ENCODE measurements around the gene GGCX. TPM values are rescaled to one million over a fixed set of nuclear protein-coding genes. Genes with fewer than 3 reads are reported as not detected.

The GGCX gene
- total RNA-seq, 1 experiment from 2014 or later: 47.0 TPM

DNA sequence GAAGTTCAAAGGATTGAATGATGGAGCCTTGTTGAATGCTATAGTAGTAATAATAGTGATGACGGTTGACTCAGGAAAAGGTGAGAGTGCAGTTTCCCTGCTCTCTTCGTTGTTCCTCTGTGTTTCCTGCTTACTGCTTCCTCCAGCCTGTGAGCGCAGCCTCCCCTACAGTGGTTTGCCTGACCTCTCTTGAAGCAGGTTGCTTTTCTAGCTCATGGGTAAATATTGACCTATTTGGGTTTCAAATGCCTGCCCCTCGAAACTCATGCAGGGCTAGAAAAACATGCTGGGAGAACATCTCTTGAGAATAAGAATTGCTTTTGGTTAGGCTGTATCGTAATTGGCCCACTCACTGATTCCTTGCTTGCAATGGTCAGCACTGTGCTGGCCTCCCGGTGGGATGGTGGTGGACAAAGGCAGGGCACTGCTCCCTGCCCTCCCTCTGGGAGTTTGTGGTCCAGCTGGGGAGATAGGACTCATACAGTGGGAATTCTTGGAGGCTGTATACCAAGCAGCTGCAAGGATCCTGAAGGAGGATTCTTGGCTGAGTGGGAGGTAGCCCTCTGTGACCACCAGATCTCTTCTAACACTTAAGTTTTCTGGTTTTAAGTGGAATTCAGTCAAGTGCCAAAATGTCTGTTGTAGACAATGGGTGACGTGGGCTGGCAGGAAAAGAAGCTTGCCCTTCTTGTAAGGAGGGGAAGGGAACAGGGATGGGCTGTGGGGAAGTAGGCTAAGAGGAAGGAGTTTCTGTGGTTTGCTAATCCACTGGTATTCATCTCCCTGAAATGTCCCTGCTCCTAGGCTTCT is 28.9 kb upstream of the GGCX start:
- H3K4me3 ChIP-seq (ENCODE audit: low read length): no peak overlapping the region
- peaks cover 12% of the 10 kb centered on the region for H3K79me2 ChIP-seq (ENCODE audit: low read length)
- no peak overlapping the region for H2AFZ ChIP-seq (ENCODE audit: low read length)
- peaks cover 9% of the 10 kb centered on the region for H3K4me1 ChIP-seq (ENCODE audit: low read length)
- H3K27ac ChIP-seq (ENCODE audit: low read length): no peak overlapping the region
- no peaks in the 10 kb centered on the region for H3K9me2 ChIP-seq (replicated peaks; ENCODE audit: insufficient read depth, low read length)
- no peaks in the 10 kb centered on the region for H3K27me3 ChIP-seq (ENCODE audit: low read length)
- H4K20me1 ChIP-seq (ENCODE audit: insufficient read depth, low read depth, low read length): no peaks in the 10 kb centered on the region
- no peak overlapping the region for H3K4me2 ChIP-seq (ENCODE audit: low read depth, low read length, poor library complexity, severe bottlenecking)
- H3K9me3 ChIP-seq (ENCODE audit: low read length): no peaks in the 10 kb centered on the region
- H3K9ac ChIP-seq (ENCODE audit: low read length): no peak overlapping the region
- no peak for DNase-seq
- H3K36me3 ChIP-seq (ENCODE audit: insufficient read depth, low read length): no peaks in the 10 kb centered on the region

DNA sequence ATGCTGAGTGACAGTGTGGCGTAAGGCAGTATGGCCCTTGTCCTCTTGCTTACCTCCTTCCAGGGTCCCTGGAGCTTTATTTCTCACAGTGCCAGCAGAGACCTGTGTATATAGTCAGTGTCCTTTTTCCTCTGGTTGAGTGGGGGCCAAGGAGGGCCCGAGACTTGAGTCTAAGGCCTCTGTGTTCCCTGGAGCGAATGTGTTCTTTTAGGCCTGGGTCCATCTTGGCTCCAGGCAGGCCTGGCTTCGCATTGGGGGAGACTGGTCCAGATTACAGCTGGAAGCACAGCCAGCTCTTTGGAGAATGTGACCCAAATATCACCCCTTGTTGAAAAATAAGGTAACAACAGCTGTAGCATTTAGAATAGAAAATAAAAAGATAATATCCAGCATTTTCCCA is 27.9 kb upstream of the GGCX start:
- no peak for DNase-seq
- no peak overlapping the region for H2AFZ ChIP-seq (ENCODE audit: low read length)
- H3K9ac ChIP-seq (ENCODE audit: low read length): no peak overlapping the region
- H3K27me3 ChIP-seq (ENCODE audit: low read length): no peaks in the 10 kb centered on the region
- H3K4me3 ChIP-seq (ENCODE audit: low read length): no peak overlapping the region
- peaks cover 2% of the 10 kb centered on the region for H3K4me1 ChIP-seq (ENCODE audit: low read length)
- no peaks in the 10 kb centered on the region for H4K20me1 ChIP-seq (ENCODE audit: insufficient read depth, low read depth, low read length)
- no peak overlapping the region for H3K27ac ChIP-seq (ENCODE audit: low read length)
- H3K79me2 ChIP-seq (ENCODE audit: low read length): peaks cover 2% of the 10 kb centered on the region; the same call in 1 of the 2 replicates
- H3K9me3 ChIP-seq (ENCODE audit: low read length): no peaks in the 10 kb centered on the region
- no peak overlapping the region for H3K4me2 ChIP-seq (ENCODE audit: low read depth, low read length, poor library complexity, severe bottlenecking)
- no peaks in the 10 kb centered on the region for H3K9me2 ChIP-seq (replicated peaks; ENCODE audit: insufficient read depth, low read length)
- H3K36me3 ChIP-seq (ENCODE audit: insufficient read depth, low read length): no peaks in the 10 kb centered on the region

DNA sequence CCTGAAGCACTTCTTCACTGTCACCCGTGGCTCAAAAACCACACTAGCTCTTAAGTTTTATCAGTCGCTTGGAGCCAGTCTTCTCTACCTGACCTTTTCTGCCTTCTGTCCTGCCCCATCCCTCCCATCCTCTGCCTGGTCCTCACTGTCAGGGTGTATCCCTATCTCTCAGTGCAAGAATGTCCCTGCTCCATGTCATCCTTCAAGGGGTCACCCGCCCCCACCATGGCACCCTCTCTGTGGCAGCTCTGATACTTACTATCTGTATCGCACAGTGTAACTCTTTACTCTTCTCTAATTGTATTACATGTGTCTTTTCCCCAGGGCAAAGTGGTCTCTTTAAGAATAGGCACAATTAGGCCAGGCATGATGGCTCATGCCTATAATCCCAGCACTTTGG is 27.4 kb upstream of the GGCX start:
- Histone ChIP-seq H3K4me1 (ENCODE audit: low read length) (no peaks in the 10 kb centered on the region), H3K9me2 (replicated peaks; ENCODE audit: insufficient read depth, low read length) (no peaks in the 10 kb centered on the region), H3K9me3 (ENCODE audit: low read length) (no peaks in the 10 kb centered on the region), H3K79me2 (ENCODE audit: low read length) (no peaks in the 10 kb centered on the region), H2AFZ (ENCODE audit: low read length) (no peak overlapping the region), H3K36me3 (ENCODE audit: insufficient read depth, low read length) (no peaks in the 10 kb centered on the region), H3K9ac (ENCODE audit: low read length) (no peak overlapping the region), H3K27ac (ENCODE audit: low read length) (no peak overlapping the region), H3K4me2 (ENCODE audit: low read depth, low read length, poor library complexity, severe bottlenecking) (no peak overlapping the region), H3K4me3 (ENCODE audit: low read length) (no peak overlapping the region), H4K20me1 (ENCODE audit: insufficient read depth, low read depth, low read length) (no peaks in the 10 kb centered on the region; the same call in 1 of the 2 replicates), H3K27me3 (ENCODE audit: low read length) (no peaks in the 10 kb centered on the region)
- DNase-seq: no peak

DNA sequence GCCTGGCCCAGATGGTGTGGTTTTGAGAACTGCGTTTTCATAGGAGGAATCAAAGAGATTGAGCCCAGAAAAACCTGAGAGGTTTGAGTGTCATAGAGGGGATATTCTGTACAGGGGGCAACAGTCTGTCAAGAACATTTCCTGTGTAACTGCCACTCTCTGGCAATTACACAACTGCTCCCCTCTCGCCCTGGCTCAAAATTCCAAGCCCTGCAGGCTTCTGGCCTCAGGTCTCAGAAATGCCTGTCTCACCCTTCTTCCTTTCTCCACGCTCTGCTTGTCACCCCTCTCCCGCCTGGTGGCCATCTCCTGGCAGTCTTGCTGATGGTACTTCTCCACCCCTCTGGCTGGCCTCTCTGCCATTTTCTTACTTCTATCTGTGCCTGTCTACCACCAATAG is 26.9 kb upstream of the GGCX start:
- no peak overlapping the region for H3K4me2 ChIP-seq (ENCODE audit: low read depth, low read length, poor library complexity, severe bottlenecking)
- no peak overlapping the region for H3K27ac ChIP-seq (ENCODE audit: low read length)
- no peaks in the 10 kb centered on the region for H3K9me3 ChIP-seq (ENCODE audit: low read length)
- no peak overlapping the region for H3K4me3 ChIP-seq (ENCODE audit: low read length)
- H4K20me1 ChIP-seq (ENCODE audit: insufficient read depth, low read depth, low read length): no peaks in the 10 kb centered on the region; the same call in 1 of the 2 replicates
- no peaks in the 10 kb centered on the region for H3K4me1 ChIP-seq (ENCODE audit: low read length)
- H3K36me3 ChIP-seq (ENCODE audit: insufficient read depth, low read length): no peaks in the 10 kb centered on the region
- no peak overlapping the region for H2AFZ ChIP-seq (ENCODE audit: low read length)
- DNase-seq: no peak
- no peaks in the 10 kb centered on the region for H3K9me2 ChIP-seq (replicated peaks; ENCODE audit: insufficient read depth, low read length)
- H3K79me2 ChIP-seq (ENCODE audit: low read length): no peaks in the 10 kb centered on the region
- H3K9ac ChIP-seq (ENCODE audit: low read length): no peak overlapping the region
- H3K27me3 ChIP-seq (ENCODE audit: low read length): no peaks in the 10 kb centered on the region

DNA sequence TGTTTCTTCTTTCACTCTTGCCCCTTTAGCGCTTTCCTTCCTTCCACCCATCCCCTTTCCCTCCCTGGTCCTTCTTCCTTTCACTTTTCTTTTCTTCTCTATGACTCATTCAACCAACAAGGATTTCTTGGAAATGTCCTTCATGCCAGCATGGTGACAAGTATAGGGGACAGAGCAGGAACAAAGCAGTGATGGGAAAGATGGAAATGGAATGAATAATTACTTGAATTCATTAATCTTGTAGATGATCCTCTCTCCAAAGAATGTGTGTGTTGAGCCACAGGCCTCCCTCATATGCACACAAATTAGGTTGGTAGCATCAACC is 24.4 kb upstream of the GGCX start:
- H3K4me3 ChIP-seq (ENCODE audit: low read length): no peak overlapping the region

DNA sequence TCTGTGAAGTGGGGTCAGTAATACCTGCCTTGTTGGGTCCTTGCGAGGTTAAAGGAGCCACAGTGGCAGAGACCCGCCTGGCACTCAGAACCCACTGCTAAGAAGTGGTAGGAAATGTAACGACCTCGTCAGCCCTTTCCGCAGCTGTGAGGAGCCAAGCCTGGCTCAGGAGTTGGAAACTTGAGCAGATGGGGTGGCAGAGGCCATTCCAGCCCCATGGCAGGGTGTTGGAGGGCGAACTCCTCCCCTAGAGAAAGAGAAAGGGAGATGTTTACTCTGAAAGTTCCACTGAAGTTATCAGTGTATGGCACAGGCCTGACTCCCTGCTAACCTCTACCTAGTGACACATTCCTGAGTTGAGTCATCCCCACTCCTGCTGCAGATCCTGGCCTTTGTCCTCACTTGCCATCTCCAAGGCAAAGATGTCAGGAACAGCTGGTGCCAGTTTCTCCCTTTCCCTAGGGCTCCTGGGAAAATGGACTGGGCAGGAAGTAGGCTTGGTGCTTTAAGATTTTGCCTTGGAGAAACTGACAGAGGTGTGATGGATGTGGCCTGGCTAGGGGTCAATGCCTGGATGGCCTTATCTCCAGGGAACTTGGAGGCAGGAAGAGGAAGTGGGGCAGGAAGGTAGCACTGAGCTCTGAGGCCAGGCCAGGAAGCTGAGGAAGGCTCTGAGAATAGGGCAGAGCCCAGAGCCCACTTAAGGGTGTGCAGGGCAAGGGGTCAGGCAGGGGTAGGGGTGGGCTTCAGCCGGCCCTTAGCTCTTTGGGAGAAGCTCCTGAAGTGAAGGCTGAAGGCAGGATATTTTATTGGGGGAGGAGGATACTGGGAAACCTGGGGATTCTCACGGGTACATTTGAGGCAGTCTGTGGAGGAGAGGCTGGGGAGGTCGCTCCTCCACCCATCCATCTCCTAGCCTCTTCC is 23.8 kb upstream of the GGCX start:
- Histone ChIP-seq H4K20me1 (ENCODE audit: insufficient read depth, low read depth, low read length) (no peaks in the 10 kb centered on the region; the same call in 1 of the 2 replicates), H3K9me3 (ENCODE audit: low read length) (no peaks in the 10 kb centered on the region), H3K4me2 (ENCODE audit: low read depth, low read length, poor library complexity, severe bottlenecking) (no peak overlapping the region), H3K27me3 (ENCODE audit: low read length) (no peaks in the 10 kb centered on the region), H3K27ac (ENCODE audit: low read length) (no peak overlapping the region), H3K4me3 (ENCODE audit: low read length) (no peak overlapping the region), H3K79me2 (ENCODE audit: low read length) (peaks cover 3% of the 10 kb centered on the region), H3K9ac (ENCODE audit: low read length) (no peak overlapping the region), H2AFZ (ENCODE audit: low read length) (no peak overlapping the region), H3K4me1 (ENCODE audit: low read length) (no peaks in the 10 kb centered on the region), H3K36me3 (ENCODE audit: insufficient read depth, low read length) (peaks cover 5% of the 10 kb centered on the region; the same call in 1 of the 2 replicates), H3K9me2 (replicated peaks; ENCODE audit: insufficient read depth, low read length) (no peaks in the 10 kb centered on the region)
- DNase-seq: no peak

More for the DNA sequence above, 24.4 kb upstream of the GGCX start:
- H3K79me2 ChIP-seq (ENCODE audit: low read length): no peaks in the 10 kb centered on the region
- H3K27me3 ChIP-seq (ENCODE audit: low read length): no peaks in the 10 kb centered on the region
- no peaks in the 10 kb centered on the region for H3K4me1 ChIP-seq (ENCODE audit: low read length)
- no peaks in the 10 kb centered on the region for H3K9me2 ChIP-seq (replicated peaks; ENCODE audit: insufficient read depth, low read length)
- H3K9ac ChIP-seq (ENCODE audit: low read length): no peak overlapping the region
- H3K27ac ChIP-seq (ENCODE audit: low read length): no peak overlapping the region
- no peak overlapping the region for H3K4me2 ChIP-seq (ENCODE audit: low read depth, low read length, poor library complexity, severe bottlenecking)
- H4K20me1 ChIP-seq (ENCODE audit: insufficient read depth, low read depth, low read length): no peaks in the 10 kb centered on the region; the same call in 1 of the 2 replicates
- peaks cover 5% of the 10 kb centered on the region; the same call in 1 of the 2 replicates for H3K36me3 ChIP-seq (ENCODE audit: insufficient read depth, low read length)
- H2AFZ ChIP-seq (ENCODE audit: low read length): no peak overlapping the region
- DNase-seq: no peak
- no peaks in the 10 kb centered on the region for H3K9me3 ChIP-seq (ENCODE audit: low read length)

DNA sequence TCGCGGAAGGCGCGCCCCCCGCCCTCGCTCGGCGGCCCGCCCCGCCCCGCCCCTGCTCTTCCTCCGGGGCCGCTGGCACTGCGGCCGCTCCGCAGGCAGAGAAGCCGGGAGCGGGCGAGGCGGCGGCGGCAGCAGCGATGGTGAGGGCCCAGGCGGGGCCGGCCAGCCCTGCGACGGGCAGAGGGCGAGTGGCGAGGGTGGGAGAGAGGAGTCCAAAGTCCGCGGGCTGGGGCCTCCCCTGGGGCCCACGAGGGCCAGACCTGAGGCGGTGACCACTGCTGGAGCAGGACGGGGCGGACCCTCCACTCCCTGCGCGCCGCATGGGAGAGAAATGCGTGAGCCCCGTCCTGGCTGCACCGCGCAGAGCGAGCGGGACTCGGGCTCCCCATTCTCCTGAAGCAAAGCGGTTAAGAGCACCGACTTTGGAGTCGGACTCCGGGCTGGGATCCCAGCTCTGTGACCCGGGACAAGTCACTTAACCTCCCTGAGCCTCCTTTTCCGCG is 23.1 kb upstream of the GGCX start, which contains the start of gene VAMP5:
Gene VAMP5, plus strand, starts transcription at position 78 of the 503 bp plus-strand sequence. Its CDS starts 60 bp downstream, at position 138.
- Histone ChIP-seq H3K4me2 (ENCODE audit: low read depth, low read length, poor library complexity, severe bottlenecking) (no peak within 1 kb of the TSS), H3K4me3 (ENCODE audit: low read length) (no peak within 1 kb of the TSS), H3K9ac (ENCODE audit: low read length) (no peak within 1 kb of the TSS), H4K20me1 (ENCODE audit: insufficient read depth, low read depth, low read length) (no peaks in the 10 kb centered on the region; the same call in 1 of the 2 replicates), H3K9me3 (ENCODE audit: low read length) (no peaks in the 10 kb centered on the region), H3K36me3 (ENCODE audit: insufficient read depth, low read length) (peaks cover 5% of the 10 kb centered on the region; the same call in 1 of the 2 replicates), H3K9me2 (replicated peaks; ENCODE audit: insufficient read depth, low read length) (no peaks in the 10 kb centered on the region), H3K27me3 (ENCODE audit: low read length) (no peaks in the 10 kb centered on the region), H2AFZ (ENCODE audit: low read length) (no peak within 1 kb of the TSS), H3K79me2 (ENCODE audit: low read length) (peaks cover 10% of the 10 kb centered on the region), H3K27ac (ENCODE audit: low read length) (no peak within 1 kb of the TSS), H3K4me1 (ENCODE audit: low read length) (peaks cover 7% of the 10 kb centered on the region)
- no peak for DNase-seq
